HG02973 (cell line): ENCODE measurements around the gene MRAP.
"Not testable (repeated sequence)": the region's sequence is repeated elsewhere in the genome, so short reads cannot be mapped to it uniquely, and the experiment has no call there.

Experiments
- ATAC-seq: cut with Tn5 transposase; IDR thresholded peaks from one replicate; pipeline ENCODE4 v1.9.1; 2021; ENCODE audit warnings: moderate library complexity; ENCODE audit not compliant: unreplicated experiment

MRAP gene

GRCh38 chr21:32298658-32299081 is at the start of gene MRAP:
MRAP (plus strand) TSS chr21:32298855; CDS start chr21:32298972, 117 bp downstream.
- ATAC-seq: no peak

DNA sequence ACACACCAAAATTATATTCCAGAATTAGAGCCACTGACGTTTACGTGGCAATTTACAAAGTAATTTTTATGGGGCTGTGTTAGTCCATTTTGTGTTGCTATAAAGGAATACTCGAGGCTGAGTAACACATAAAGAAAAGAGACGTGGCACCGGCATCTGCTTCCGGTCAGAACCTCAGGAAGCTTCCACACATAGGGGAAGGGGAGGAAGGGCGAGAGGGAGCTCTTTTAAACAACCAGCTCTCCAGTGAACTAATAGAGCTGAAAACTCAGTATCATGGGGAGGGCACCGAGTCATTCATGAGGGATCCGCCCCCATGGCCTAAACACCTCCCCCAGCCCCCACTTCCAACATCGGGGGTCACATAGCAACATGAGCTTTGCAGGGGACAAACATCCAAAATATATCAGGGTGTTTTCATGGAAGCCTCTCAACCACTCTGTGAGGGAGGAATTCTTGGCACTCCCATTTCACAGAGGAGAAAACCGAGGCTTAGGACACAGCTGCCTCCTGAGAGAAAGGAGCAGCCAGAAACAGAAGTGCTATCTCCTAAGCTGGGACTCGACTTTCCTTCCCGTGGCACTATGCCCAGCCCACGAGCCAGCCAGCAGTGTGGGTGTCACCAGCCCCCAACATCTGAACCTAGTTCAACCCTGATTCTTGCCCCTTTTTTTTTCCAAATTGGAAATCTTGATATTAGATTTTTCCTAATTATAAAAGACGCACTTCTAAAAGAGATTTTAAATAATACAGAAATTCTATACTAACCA is 49.0 kb upstream of the MRAP start:
- ATAC-seq: no peak

DNA sequence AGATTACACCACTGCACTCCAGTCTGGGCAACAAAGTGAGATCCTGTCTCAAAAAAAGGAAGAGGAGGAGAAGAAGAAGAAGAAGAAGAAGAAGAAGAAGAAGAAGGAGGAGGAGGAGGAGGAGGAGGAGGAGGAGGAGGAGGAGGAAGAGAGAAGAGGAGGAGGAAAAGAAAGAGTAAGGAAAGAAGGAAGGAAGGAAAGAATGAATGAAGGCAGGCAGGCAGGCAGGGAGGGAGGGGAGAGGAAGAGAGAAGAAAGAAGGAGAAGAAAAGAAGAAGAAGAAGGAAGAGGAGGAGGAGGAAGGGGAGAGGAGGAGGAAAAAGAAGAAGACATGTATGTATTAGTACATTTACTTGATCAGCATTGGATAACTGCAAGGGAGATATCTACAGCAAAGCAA is 46.5 kb upstream of the MRAP start:
- ATAC-seq: no peak

- ATAC-seq: no peak
These were observed 45.4 kb upstream of the MRAP start for GRCh38 chr21:32253215-32253641.

DNA sequence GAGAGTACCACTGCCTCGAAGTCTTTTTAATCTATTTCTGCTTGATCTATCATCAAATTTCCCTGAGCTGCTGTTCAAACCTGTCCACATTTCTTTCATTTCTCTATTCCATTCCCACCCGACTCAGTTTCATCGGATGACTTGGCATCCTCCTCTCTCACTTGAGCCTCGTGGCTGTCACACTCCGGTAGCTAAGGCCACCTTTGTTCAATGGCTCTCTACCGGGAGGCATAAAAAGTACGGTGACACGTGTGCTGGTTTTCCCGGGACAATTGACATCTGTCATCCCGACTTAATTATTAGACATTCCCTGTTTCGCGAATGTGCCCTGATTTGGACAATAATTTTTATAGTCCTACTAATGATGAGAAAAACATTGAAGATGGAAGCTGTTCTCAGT is 42.4 kb upstream of the MRAP start:
- ATAC-seq: no peak

GRCh38 chr21:32256873-32257620 is 41.6 kb upstream of the MRAP start:
- ATAC-seq: no peak

- ATAC-seq: no peak
These were observed 40.5 kb upstream of the MRAP start for GRCh38 chr21:32257962-32258785.

DNA sequence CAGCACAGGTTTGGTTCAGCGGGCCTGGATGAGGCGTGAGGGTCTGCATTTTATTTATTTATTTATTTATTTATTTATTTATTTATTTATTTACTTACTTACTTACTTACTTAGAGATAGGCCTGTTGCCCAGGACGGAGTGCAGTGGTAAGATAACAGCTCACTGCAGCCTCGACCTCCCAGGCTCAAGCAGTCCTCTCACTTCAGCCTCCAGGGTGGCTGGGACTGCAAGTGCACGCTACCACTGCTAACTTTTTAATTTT is 39.9 kb upstream of the MRAP start:
- ATAC-seq: not testable (repeated sequence)

- ATAC-seq: no peak
These were observed 38.5 kb upstream of the MRAP start for GRCh38 chr21:32260130-32260529.

- ATAC-seq: no peak
These were observed 36.7 kb upstream of the MRAP start for GRCh38 chr21:32261929-32262328.

- ATAC-seq: not testable (repeated sequence)
These were observed 33.3 kb upstream of the MRAP start for GRCh38 chr21:32265321-32265720.

DNA sequence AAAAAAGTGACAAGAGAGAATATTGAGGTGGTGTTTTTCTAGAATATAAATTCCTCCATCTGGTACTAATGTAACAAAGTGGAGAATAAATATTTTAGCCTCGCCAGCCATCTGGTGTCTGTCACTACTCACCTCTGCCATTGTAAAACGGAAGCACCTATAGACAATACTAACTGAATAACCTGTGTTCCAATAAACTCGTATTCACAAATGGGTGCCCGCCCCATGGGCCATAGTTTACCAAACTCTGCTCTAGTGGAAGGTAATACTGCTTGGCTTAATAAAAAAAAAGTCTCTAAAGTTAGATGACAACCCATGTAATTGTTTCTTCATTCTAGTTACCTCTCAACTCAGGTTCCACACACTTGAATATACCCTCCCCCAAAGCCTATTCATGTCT is 27.9 kb upstream of the MRAP start:
- ATAC-seq: no peak

DNA sequence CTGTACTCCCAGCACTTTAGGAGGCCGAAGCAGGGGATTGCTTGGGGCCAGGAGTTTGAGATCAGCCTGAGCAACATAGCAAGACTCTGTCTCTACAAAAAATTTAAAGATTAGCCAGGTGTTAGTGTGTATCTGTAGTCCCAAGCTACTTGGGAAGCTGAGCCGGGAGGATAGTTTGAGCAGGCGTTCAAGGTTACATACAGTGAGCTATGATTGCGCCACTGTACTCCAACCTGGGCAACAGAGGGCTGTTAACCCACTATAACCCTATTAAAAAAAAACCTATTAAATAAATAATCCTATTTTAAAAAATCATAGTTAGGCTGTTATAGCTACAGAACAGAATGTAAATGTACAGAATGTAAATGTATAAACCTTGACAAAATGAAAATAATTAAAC is 22.0 kb upstream of the MRAP start:
- no peak for ATAC-seq

- no peak for ATAC-seq
These were observed 20.6 kb upstream of the MRAP start for GRCh38 chr21:32278103-32278502.

GRCh38 chr21:32278518-32279376 is 19.9 kb upstream of the MRAP start, which contains the start of gene MIS18A:
MIS18A (minus strand) TSS chr21:32279049; CDS start chr21:32279014, 35 bp downstream.
- ATAC-seq: peak; percentile 88

- no peak for ATAC-seq
These were observed 19.3 kb upstream of the MRAP start for GRCh38 chr21:32279377-32279680.

DNA sequence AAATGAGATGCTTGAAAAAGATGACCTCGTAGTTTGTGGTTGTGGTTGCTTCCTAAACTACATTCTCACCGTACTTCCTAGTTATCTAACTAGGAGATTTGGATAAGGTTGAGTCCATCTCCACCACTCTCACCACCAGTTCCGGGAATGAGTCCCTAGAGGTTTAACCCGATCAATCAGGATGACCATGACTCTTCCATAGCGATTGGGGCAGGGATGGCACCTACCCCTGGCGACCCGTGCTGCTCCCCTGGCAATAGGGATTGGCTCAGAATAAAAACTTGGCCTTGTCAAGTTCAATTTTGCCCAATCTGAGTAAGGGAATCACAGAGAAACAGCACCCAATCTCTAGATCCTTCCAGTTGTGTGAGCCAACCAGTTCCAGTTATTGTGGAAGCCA is 17.1 kb upstream of the MRAP start:
- no peak for ATAC-seq

DNA sequence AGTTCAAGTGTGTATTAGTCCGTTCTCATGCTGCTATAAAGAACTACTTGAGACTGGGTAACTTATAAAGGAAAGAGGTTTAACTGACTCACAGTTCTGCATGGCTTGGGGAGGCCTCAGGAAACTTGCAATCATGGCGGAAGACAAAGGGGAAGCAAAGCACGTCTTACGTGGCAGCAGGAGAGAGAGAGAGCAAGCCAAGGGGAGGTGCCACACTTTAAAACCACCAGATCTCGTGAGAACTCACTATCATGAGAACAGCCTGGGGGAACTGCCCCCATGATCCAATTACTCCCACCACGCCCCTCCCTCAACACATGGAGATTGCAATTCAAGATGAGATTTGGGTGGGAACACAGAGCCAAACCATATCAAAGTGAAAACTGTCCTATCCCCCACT is 15.7 kb upstream of the MRAP start:
- ATAC-seq: no peak

GRCh38 chr21:32285476-32285875 is 13.2 kb upstream of the MRAP start:
- no peak for ATAC-seq

DNA sequence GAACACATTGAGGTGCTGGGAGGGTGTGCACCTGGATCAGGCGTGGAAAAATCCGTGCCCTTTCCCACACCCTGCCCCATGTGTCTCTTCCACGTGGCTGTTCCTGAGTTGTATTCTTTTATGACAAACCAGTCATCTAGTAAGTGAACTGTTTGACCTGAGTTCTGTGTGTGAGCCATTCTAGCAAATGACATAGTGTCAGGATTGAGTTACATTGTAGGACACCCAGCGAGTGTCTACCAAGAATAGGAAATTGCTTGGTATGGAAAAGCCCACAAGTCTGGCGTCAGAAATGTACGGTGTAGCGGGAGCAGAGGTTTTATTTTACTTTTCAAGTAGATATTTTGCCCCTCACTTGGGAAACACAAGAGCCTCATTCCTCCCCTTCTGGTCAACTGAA is 1.2 kb upstream of the MRAP start:
- no peak for ATAC-seq

DNA sequence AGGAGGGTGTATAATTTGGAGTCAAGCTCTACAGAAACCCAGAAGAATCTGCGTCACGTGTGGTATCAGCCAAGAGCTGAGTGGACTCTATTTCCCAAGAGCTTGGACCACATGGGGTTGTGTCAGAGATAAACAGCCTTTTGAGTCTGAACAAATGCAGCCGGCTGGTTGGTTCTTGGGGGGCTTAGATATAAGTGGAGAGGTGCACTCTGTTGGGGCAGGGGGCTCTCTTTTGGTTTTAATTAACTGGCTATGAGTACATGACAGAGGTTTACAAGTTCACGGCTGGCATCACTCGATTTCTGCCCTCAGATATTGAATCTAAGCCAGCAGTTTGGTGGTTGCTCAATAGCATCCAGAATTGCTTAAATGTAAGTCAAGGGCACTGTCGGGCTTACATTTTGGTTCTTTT is 501 bp upstream of the MRAP start:
- ATAC-seq: no peak
